Fibroblast of gingiva (primary cell): ENCODE measurements around the gene TMEM9.

ENCODE experiments used
- DNase-seq: peaks from one replicate; pipeline ENCODE4 v3.0.0-alpha.2; 2011; ENCODE audit warnings: low read depth

TMEM9 gene

DNA sequence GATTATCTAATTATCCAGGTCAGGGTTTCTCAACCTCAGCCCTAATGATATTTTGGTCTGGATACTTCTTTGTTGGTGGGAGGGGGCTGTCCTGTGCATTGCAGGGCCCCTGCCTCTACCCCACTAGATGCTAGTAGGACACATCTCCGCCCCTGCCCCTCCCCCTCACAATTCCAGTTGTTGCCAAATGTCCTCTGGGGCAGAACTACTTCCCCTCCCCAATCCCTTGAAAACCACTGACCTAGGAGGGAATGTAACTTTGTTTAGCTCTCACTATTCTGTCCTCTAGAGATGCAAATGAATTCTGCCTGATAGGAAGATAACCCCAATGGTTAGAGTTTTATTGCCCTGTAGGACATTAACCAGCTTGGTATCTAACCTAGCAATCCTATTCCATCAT, 50.1 kb downstream of the TMEM9 start:
- DNase-seq: no peak

DNA sequence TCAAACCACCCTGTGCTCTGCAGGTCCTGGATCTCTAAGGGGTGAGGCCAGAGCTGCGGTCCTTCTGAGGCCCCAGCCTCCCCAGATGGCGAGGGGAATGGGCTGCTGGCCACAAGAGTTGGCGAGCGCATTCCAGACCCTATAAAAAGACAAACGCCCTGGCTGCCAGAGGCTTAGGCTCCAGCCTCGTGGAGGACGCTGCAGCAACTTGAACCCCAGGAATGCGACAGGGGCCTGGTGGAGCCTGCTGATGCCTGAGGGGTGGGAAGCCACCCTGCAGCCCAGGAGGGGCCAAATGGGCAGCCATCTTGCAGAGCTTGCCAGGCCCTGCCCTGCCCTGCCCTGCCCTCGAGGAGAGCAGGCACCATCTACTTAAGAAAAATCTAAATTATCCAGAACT, 50.6 kb downstream of the TMEM9 start:
- DNase-seq: no peak

DNA sequence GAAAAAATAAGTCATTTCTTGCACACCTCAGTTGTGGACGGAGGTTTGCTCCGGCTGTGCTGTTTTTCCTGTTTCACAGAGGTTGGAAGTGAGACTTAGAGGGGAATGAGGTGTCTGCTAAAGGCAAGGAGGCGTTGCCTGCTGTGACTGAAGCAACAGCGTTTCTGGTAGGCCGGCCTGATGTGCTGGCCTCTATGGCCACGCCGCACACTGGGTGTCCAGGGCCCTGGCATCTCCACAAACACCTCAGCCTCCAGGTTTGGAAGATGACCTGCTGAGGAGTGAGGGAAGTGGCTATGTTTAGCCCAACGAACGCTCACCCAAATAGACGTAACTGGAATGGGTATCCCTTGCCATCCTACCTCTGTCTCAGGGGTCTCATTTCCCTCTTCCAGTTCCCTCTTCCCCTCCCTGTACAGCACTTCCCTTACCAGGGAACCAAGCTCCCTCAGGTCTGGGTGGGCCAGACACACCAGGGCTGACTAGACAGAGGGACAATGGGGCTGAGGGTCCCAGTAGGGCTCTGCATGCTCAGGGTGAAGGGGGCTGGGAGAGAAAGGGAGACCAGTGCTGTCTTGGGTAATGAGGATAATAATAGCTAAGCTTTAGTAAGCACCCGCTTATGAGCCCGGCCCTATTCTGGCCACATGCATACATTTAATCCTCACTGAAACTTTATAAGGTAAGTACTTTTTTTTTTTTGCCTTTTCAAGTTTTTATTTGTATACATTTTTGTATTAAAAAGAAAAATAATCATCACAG, 53.9 kb downstream of the TMEM9 start:
- no peak for DNase-seq

DNA sequence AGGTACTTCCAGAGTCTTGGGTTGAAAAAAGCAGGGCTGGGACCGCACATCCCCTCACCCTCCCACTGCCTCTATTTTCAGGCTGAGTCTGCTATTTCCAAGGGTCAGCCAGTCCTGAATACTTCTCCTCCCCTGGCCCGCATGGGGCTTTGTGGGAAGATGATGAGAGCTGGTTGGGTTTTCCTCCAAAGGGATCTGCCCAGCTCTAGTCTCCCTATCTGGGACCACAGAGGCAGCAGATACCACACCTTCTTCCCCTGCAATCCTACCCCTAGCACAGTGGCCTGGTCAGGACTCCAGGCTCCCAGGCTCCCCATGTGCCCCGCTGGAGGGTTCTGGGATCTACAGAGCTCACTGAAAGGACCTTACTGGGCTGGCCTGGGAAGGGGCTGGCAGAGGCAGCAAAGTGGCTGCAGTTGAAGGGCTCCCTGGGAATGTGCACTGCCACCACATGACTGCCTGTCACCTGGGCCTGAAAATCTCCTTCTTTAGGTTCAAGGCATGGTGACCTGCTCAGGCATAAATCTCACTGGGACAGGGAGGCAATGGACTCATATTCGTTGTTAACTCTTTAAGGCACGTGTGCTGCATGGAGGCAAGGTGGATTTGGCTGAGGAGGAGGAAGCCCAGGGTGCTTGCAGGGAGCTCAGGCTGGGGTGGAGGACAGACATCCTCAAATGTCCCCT, 55.1 kb downstream of the TMEM9 start:
- no peak for DNase-seq

DNA sequence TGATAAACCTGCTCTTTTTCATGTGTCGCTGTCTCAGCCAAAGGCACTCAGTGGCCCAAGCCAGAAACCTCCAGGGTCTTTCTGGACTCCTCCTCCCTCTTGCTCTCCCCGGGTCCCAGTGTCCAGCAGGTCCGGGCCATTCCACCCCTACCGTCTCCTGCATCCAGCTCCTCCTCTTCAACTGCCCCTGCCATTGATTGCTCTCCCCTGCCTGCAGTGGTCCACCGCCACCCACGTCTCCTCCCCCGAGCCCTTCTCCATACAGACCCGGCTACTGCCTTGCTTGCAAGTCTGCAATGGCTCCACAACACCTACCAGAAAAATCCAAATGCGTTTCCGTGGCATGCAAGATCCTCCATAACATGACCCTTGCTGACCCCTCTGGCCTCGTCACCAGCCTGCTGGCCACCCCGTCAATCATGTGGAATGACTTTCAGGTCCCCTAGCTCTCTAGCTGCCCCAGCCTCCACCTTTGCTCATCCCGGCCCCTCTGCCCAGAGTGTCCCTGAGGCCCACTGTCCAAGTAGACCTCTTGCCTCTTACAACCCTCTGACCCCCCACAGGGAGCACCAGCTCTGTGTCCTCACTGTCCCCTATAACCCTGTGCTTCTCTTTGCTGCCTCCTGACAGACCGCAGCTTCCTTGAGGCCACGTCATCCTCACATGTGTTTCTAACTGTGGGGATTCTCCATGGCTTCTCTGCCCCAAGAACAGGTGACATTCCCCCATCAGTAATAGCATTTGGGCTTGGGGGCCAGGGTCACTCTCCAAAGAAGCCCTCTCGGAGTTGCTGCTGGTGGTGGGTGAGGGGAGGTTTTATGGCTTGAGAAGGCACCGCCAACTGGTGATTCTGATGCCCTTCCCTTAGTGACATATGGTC, 57.1 kb downstream of the TMEM9 start:
- DNase-seq: no peak

DNA sequence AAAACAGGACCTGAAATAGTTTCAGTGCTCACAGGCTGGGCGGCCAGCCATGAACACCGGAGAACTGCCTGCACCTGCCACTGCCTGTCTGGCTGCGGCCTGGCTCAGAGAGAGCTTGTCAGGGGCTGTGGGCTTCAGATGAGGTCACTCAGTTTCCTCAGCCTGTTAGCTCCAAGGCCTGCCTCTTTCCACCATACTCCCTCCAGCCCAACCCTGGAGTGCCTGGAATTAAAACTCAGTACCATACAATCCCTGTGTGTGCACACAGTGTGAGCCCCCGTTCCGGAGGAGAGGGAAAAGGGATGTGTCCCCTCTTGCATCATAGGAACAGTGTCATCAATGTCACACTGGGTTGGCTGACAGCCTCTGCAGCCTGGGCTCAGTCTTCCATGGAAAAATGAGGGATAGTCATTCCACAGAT, 58.2 kb downstream of the TMEM9 start:
- no peak for DNase-seq

DNA sequence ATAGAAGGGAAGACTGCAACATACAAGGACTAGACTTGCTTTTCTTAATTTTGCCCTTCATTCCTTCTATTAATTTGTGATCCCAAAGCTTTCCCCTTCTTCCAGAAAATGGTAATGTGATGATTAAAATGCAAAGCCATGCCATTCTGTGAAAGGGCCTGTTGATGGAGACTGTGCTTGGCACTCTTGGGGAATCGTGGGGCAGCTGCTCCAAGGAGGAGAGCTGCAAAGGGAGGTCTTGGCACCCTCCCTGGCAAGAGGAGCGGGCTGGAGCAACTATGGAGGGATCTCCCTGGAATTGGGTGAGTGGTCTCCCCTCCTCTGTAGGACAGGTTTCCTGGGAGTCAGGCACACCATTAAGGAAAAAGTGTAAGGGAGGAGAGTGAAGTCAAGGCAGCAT, 58.7 kb downstream of the TMEM9 start:
- no peak for DNase-seq

DNA sequence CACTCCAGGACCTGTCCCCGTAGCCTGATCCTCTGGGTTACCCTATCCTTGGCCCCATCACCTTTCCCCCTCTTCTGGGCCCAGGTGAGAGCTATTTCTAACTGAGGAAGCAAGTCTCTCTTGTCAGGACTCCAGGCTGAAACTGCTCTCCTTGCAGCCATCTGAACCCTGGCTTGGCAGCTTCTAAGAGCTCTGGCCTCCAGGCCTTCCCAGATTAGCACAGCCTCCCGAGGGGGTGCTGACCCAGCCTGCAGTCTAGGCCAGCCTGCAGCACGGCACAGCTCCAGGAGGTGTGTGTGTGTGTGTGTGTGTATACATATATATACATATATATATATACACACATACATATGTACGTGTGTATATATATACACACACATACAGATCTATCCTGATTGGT, 59.4 kb downstream of the TMEM9 start:
- no peak for DNase-seq

DNA sequence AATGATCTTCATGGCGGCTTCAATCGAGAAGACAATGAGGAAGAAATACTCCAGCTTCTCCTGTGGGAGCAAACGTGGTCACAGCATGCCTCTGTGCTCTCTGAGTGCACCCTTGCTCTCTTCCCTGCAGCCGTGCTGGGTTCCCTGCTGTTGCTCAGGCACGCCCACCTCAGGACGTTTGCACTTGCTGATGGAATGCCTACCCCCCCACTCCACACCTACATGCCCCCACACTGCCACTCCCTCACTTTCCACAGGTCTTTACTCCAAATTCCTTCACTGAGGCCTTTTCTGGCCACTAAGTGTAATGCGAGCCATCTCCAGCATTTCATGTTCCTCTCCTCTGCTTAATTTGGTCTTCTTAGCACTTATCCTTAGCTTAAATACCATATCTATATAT, 60.3 kb downstream of the TMEM9 start:
- DNase-seq: no peak

DNA sequence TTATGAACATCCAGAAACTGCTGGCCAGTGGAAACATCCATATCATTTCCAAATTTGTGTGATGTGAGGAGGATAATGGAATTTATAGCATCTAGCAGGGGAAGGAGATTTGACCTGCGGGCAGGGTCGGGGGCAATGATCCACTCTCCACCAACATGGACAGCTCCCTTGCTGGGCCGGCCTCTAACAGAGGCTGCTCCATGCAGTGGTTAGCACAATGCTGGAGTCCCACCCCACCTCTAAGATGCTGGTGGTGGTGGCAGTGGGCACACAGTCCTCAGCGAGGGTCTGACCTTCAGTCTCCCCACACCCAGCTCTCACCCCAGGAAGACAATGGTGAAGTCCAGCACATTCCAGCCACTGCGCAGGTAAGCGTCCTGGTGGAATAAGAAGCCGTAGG, 60.7 kb downstream of the TMEM9 start:
- DNase-seq: no peak

DNA sequence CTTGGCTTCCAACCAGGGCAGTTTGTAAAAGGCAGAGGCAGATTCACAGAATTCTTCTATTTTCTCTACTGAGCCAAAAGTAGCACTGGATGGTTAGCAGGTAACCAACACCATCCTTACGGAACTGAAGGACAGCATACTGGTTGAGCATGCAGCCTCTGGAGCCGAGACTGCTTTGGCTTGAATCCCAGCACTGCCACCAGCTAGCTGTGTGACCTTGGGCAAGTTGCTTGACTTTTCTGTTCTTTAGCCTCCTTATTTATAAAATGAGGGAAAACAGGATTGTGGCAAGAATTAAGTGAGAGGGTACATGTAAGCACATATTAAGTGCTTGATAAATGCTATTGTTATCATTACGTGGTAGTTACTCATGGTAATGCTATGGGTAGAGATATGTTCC, 61.5 kb downstream of the TMEM9 start:
- DNase-seq: no peak

DNA sequence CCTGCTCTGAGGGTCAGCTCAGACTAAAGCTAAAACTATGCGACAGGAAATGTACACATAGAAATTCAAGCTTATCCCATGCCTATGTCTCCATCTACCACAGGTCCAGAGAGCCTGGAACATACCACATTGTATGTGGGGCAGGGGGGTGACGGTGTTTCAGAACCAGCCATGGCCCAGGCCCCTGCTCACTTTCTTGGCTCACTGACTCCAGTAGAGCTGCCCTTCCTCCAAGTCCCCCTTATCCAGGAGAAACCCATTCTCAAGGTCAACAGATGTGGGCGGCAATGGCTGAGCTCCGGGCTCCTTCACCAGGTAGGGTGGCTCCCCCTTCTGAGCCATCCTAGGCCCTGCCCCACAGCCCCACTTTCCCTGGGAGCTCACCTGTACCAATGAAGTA, 63.0 kb downstream of the TMEM9 start:
- DNase-seq: no peak

DNA sequence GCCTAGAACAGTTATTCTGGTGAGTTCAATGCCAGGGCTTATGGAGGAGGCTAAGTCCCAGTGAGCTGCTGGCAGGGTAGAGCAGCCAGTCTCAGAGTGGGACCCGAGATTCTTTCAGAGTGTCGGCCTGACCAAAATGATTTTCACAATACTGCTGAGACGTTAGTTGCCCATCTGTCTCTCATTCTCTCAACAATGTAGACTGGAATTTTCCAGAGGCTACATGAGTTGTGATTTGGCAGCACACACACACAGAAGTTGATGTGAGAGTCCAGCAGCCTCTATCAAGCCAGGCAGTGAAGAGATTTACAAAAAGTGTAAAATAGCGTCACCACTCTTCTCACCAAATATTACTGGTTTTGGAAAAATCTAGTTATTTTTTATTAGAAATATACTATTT, 63.7 kb downstream of the TMEM9 start:
- peak; percentile 42 for DNase-seq

DNA sequence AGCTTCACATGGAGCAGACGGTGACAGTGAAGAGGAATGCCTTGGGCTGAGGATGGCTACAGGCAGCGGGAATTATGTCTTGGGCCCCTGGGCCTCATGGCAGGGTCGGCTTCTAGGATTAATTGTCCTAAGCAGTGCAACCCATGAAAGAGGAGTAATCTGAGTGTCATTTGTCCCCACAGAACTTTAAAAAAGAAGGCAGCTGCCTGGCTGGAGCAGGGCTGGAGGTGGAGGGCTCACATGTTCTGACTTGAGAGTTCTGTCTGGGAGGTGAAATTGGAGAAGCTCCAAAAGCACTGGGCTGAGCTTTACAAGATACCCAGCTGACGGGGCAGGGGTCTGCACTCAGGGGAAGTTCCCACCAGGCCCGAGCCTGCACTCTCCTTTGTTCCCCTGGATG, 64.7 kb downstream of the TMEM9 start:
- DNase-seq: no peak

DNA sequence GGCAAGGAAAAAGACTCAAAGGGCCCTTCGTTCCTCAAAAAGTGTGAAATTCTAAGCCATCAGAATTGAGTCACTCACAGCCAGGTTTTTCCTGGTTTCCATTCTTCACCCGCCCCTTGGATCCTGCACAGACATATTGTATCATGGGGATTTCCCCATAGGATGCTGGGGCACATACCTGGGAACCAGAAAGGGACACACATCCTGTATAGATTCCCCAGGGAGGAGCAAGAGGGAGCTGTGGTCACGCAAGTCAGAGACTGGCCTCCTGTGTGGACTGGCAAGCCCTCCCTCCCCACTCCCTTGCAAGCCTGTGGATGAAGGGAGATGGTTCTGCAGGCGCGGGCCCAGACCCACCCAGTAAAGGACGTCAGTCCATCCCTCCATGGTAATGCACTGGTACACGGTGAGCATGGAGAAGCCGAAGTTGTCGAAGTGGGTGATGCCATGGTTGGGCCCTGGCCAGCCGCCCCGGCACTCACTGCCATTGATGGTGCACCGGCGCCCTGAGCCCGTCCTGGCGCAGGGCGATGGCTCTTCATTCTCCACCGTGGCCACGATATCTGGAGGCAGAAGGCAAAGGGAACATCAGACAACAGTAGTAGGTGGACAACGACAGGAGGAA, 65.3 kb downstream of the TMEM9 start:
- no peak for DNase-seq

DNA sequence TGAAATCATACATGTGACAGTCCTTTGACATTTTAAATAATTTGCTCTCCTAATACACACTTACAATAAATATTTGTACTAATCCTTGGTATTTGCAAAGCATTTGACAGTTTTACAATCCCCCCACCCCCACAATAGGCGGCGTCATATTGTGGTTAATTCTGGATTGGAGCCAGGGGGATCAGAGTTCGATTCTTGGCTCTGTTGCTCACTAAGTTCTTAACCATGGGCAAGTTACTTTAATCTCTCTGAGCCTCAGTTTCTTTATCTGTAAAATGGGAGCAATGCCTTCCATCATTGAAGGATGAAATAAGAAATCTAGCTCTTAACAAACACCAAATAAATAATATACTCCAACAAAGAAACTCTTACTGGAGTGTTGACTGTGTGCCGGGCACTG, 65.9 kb downstream of the TMEM9 start:
- DNase-seq: no peak

DNA sequence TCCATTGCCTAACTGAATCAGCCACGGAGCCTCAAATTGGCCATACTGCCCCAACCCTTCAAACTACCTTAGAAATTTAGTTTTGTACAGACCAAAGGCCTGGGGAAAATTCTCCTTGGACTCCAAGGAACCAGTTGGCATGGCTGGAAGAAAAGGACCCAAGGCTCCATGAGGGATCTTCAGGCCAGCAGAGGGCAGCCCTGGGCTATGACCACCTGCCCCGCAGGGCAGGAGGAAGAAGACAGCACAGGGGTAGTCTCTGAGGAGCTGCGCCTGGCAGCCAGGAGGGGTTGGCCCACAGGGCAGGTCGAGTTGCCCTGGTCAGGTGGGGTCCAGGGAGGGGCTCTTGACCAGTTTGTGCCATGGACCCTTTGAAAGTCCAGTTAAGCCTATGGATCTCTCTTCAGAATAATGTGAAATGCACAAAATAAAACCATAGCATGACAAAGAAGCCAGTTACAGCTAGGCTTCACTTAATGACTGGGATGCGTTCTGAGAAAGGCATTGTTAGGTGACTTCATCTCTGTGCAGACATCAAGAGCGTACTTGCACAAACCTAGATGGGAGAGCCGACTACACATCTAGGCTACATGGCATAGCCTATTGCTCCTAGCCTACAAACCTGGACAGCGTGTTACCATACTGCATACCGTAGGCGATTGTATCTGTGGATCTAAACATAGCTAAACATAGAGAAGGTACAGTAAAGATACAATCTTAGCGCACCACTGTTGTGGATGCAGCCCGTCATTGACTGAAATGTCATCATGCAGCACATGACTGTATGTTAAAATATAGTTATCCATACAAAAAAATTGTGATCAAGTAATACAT, 68.2 kb downstream of the TMEM9 start:
- peak; percentile 30 for DNase-seq
